ENCODE measurements around the gene SMARCAD1. TPM values are rescaled to one million over a fixed set of nuclear protein-coding genes. Genes with fewer than 3 reads are reported as not detected.
A peak's percentile ranks its signal among the peaks of the same experiment; 100 is the strongest.

Gene SMARCAD1
- total and polyA plus RNA-seq, 9 of the 15 experiments (the other 6 are each of a cell fraction or from before 2014, with no cell fraction given): 11.2 to 52.2 (median 34.6) TPM

GRCh38 chr4:94298725-94299252, 91.1 kb downstream of the SMARCAD1 start (continued):
- TF ChIP-seq ESRRA (IDR thresholded peaks at IDR 0.05; ENCODE audit: borderline replicate concordance, low read depth) (peak; percentile 41; the same call in 1 of the 2 replicates), ESRRB (CRISPR knock-in tag; IDR thresholded peaks at IDR 0.05; ENCODE audit: borderline replicate concordance) (no peak), ZNF589 (CRISPR knock-in tag; IDR thresholded peaks at IDR 0.05; ENCODE audit: low read depth) (no peak), GMEB1 (CRISPR knock-in tag; IDR thresholded peaks at IDR 0.05) (no peak), ZNF436 (CRISPR knock-in tag; IDR thresholded peaks at IDR 0.05) (no peak), ZNF197 (CRISPR knock-in tag; IDR thresholded peaks at IDR 0.05; ENCODE audit: low read depth) (no peak), ZNF282 (CRISPR knock-in tag; IDR thresholded peaks at IDR 0.05) (no peak), ASH1L (IDR thresholded peaks at IDR 0.05; ENCODE audit: borderline replicate concordance, low read depth, partially characterized antibody) (no peak), BRCA1 (IDR thresholded peaks at IDR 0.05) (no peak), BRCA1 (CRISPR knock-in tag; IDR thresholded peaks at IDR 0.05) (no peak), SMAD3 (CRISPR knock-in tag; conservative IDR thresholded peaks at IDR 0.05) (no peak), NEUROD1 (IDR thresholded peaks at IDR 0.05; ENCODE audit: borderline replicate concordance, low read depth, low read length, partially characterized antibody) (no peak), POLR2H (tag; IDR thresholded peaks at IDR 0.05; ENCODE audit: low read depth) (no peak), FOXP4 (CRISPR knock-in tag; IDR thresholded peaks at IDR 0.05; ENCODE audit: borderline replicate concordance) (no peak), TEAD4 (IDR thresholded peaks at IDR 0.05; ENCODE audit: low read length) (peak; percentile 92), TEAD4 (CRISPR knock-in tag; IDR thresholded peaks at IDR 0.05; ENCODE audit: borderline replicate concordance) (no peak), ETS2 (tag; IDR thresholded peaks at IDR 0.05; ENCODE audit: borderline replicate concordance, poor library complexity, severe bottlenecking) (no peak), CTCFL (IDR thresholded peaks at IDR 0.05; ENCODE audit: borderline replicate concordance, insufficient read depth, low read depth, low read length, poor library complexity, severe bottlenecking) (no peak), KDM1A (IDR thresholded peaks at IDR 0.05) (peak; percentile 93 to 94), ZKSCAN8 (CRISPR knock-in tag; IDR thresholded peaks at IDR 0.05) (no peak), NFE2 (IDR thresholded peaks at IDR 0.05; ENCODE audit: low read depth) (peak; percentile 47; the same call in 1 of the 2 replicates), E2F6 (IDR thresholded peaks at IDR 0.05; ENCODE audit: borderline replicate concordance in 1 of 2, extremely low read depth in 1 of 2, insufficient read depth in 1 of 2, insufficient read length in 1 of 2, low read depth in 1 of 2, low read length in 1 of 2, poor library complexity in 1 of 2, severe bottlenecking in 1 of 2) (no peak)

Measured in K562 (cell line).